Fibroblast of lung (primary cell): Measurements from ENCODE around the gene CD226. TPM values are rescaled to one million over a fixed set of nuclear protein-coding genes. Genes with fewer than 3 reads are reported as not detected.
A peak's percentile ranks its signal among the peaks of the same experiment; 100 is the strongest.

Source experiments
- DNase-seq, 2 donors: peaks; one replicate each; pipeline versions ENCODE4 v3.0.0 to v3.0.0-alpha.2; 2010; ENCODE audit warnings: low read depth in 2 of 2
- H2AFZ ChIP-seq: 2 replicates; pipeline ENCODE4 v1.5.1; 2012; ENCODE audit warnings: low read length, control low read depth, inconsistent platforms
- H3K27ac ChIP-seq: 2 replicates; pipeline ENCODE4 v1.5.1; 2011; ENCODE audit warnings: low read length, control low read depth; ENCODE audit not compliant: insufficient read depth
- H3K27me3 ChIP-seq: 2 replicates; pipeline ENCODE4 v1.5.1; 2011; ENCODE audit warnings: mild to moderate bottlenecking, low read length; ENCODE audit not compliant: control insufficient read depth, insufficient read depth
- H3K36me3 ChIP-seq: 2 replicates; pipeline ENCODE4 v1.5.1; 2011; ENCODE audit warnings: low read length; ENCODE audit not compliant: control insufficient read depth, insufficient read depth
- H3K4me1 ChIP-seq: 2 replicates; pipeline ENCODE4 v1.5.1; 2011; ENCODE audit warnings: low read length; ENCODE audit not compliant: control insufficient read depth, insufficient read depth; ENCODE audit errors: extremely low read depth
- H3K4me2 ChIP-seq: 2 replicates; pipeline ENCODE4 v1.5.1; 2011; ENCODE audit warnings: low read length, control low read depth; ENCODE audit not compliant: insufficient read depth; ENCODE audit errors: extremely low read depth
- H3K4me3 ChIP-seq, 4 experiments: fragments of 200-600 bp in 1 of 4; sonication (generic) in 1 of 4; replicated peaks in 1 of 4; 2 replicates each; pipeline ENCODE4 v1.5.1; 2011 to 2016; ENCODE audit warnings: low read length in 4 of 4, low read depth in 3 of 4, mild to moderate bottlenecking in 3 of 4, control low read depth in 2 of 4, inconsistent platforms in 1 of 4, mixed read lengths in 1 of 4; ENCODE audit not compliant: insufficient read depth in 1 of 4; ENCODE audit errors: control extremely low read depth in 1 of 4
- H3K79me2 ChIP-seq: 2 replicates; pipeline ENCODE4 v1.5.1; 2012; ENCODE audit warnings: mild to moderate bottlenecking, low read length, inconsistent platforms; ENCODE audit not compliant: control insufficient read depth, insufficient read depth
- H3K9ac ChIP-seq: 2 replicates; pipeline ENCODE4 v1.5.1; 2011; ENCODE audit warnings: mild to moderate bottlenecking, low read length, control low read depth; ENCODE audit not compliant: insufficient read depth
- H3K9me3 ChIP-seq: 2 replicates; pipeline ENCODE4 v1.5.1; 2012; ENCODE audit warnings: low read depth, low read length; ENCODE audit not compliant: control insufficient read depth, insufficient read depth
- H4K20me1 ChIP-seq: 2 replicates; pipeline ENCODE4 v1.5.1; 2011; ENCODE audit warnings: low read length; ENCODE audit not compliant: control insufficient read depth, insufficient read depth; ENCODE audit errors: extremely low read depth
- CTCF ChIP-seq, 2 donors: IDR thresholded peaks in 1 of 2; conservative IDR thresholded peaks in 1 of 2; 1 replicate in 1 of 2; 2 replicates in 1 of 2; pipeline ENCODE4 v1.5.1; 2011 to 2012; ENCODE audit warnings: low read length in 2 of 2, control low read depth in 1 of 2, inconsistent platforms in 1 of 2, low read depth in 1 of 2, mild to moderate bottlenecking in 1 of 2
- EZH2 ChIP-seq: IDR thresholded peaks from 2 replicates; pipeline ENCODE4 v1.5.1; 2012; ENCODE audit warnings: low read length, control low read depth, mild to moderate bottlenecking; ENCODE audit errors: missing control alignments
- polyA plus RNA-seq, 2 donors: library from polyadenylated mRNA; depleted of rRNA in 1 of 2; stranded (reverse) in 1 of 2; unstranded in 1 of 2; fragments of >200 nt; gene quantifications; 2 replicates each; pipeline ENCODE4 v1.2.1, GENCODE V29; 2011 to 2012; ENCODE audit warnings: missing spikeins in 1 of 2
- total RNA-seq: library from RNA; depleted of rRNA; stranded (reverse); fragments of >200 nt; gene quantifications from 2 replicates; pipeline ENCODE4 v1.2.1, GENCODE V29; 2014

Gene CD226
- total and polyA plus RNA-seq, 2 donors (not counting 1 experiment from before 2014, with no cell fraction given): 0.33 to 0.42 TPM

- H3K9me3 ChIP-seq: no peaks in the 10 kb centered on the region
- H3K27ac ChIP-seq: no peak overlapping the region
- H3K4me1 ChIP-seq: no peaks in the 10 kb centered on the region
- no peaks in the 10 kb centered on the region for H3K27me3 ChIP-seq
- H3K79me2 ChIP-seq: no peaks in the 10 kb centered on the region
- H4K20me1 ChIP-seq: no peaks in the 10 kb centered on the region
- no peaks in the 10 kb centered on the region for H3K36me3 ChIP-seq
- no peak overlapping the region for H3K4me2 ChIP-seq
- DNase-seq: peak in 1 of 2 donors; percentile 55
- TF ChIP-seq CTCF (conservative IDR thresholded peaks at IDR 0.05 in 1 of 2, IDR thresholded peaks at IDR 0.05 in 1 of 2; ENCODE audit: low read depth in 1 of 2, low read length in 2 of 2) (no peak), EZH2 (no peak)
- no peak overlapping the region for H3K4me3 ChIP-seq
- no peak overlapping the region for H2AFZ ChIP-seq
- no peak overlapping the region for H3K9ac ChIP-seq
Measured at GRCh38 chr18:69853051-69853450, 94.6 kb downstream of the CD226 start.

DNA sequence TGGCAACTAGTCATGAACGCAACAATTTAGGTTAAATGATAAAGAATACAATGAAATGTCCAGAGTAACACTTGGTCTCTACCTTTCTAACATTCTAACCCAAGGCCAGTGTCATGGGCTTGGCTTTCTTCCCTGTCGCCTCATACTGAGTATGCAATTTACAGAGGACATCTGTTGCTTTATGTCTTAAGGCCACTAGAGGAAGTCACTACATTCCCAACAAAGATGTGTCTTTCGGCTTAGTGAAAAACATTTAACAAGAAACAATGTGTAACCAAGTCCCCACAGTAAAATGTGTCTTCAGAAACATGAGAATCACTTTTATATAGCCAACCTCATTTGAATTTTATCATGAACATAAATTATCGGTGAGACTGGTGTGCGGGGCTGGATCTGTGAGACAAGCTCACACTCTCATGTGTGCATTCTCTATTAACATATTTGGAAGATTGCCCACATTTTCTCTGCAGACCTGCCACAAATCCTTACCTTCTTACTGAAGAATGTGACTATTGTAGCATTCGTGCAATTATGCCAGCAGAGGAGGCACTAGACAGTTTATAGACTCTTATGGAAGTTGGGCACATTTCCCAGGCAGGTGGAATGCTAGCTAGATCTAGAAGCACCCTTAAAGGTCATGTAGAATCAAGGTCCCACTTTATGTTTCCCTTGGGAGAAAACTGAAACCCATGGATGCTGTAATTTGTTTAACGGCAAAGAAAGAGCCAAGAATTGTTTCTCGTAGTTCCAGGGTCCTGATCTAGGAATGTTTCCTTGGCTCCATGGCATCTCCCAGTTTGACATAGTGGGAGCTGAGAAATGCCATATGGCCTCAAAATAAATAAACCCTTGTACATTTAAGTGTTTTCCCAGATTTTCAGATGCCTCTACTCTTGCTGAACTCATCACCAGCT is 101.8 kb downstream of the CD226 start:
- Histone ChIP-seq H2AFZ (no peak overlapping the region), H3K27ac (no peak overlapping the region), H3K4me3 (no peak overlapping the region), H3K9me3 (no peaks in the 10 kb centered on the region), H3K9ac (no peak overlapping the region), H3K4me1 (peaks cover 5% of the 10 kb centered on the region), H3K4me2 (no peak overlapping the region), H3K27me3 (no peaks in the 10 kb centered on the region), H3K36me3 (no peaks in the 10 kb centered on the region), H4K20me1 (no peaks in the 10 kb centered on the region), H3K79me2 (no peaks in the 10 kb centered on the region)
- no peak for TF ChIP-seq EZH2
- TF ChIP-seq CTCF (conservative IDR thresholded peaks at IDR 0.05 in 1 of 2, IDR thresholded peaks at IDR 0.05 in 1 of 2; ENCODE audit: low read depth in 1 of 2, low read length in 2 of 2): no peak
- DNase-seq: peak; percentile 15 to 87

GRCh38 chr18:69844656-69845055 is 103.0 kb downstream of the CD226 start:
- no peaks in the 10 kb centered on the region for H3K27me3 ChIP-seq
- no peaks in the 10 kb centered on the region for H4K20me1 ChIP-seq
- no peak for TF ChIP-seq EZH2
- TF ChIP-seq CTCF (conservative IDR thresholded peaks at IDR 0.05 in 1 of 2, IDR thresholded peaks at IDR 0.05 in 1 of 2; ENCODE audit: low read depth in 1 of 2, low read length in 2 of 2): no peak

More at GRCh38 chr18:69844656-69845055, 103.0 kb downstream of the CD226 start:
- Histone ChIP-seq H3K36me3 (no peaks in the 10 kb centered on the region), H3K27ac (no peak overlapping the region), H3K4me1 (peaks cover 5% of the 10 kb centered on the region), H3K4me2 (no peak overlapping the region), H3K9ac (no peak overlapping the region), H3K4me3 (no peak overlapping the region), H3K9me3 (no peaks in the 10 kb centered on the region), H3K79me2 (no peaks in the 10 kb centered on the region), H2AFZ (no peak overlapping the region)
- DNase-seq: no peak
